OCI-LY3 (cell line): Measurements from ENCODE around the gene RBM41.
"Not testable (repeated sequence)": the region's sequence is repeated elsewhere in the genome, so short reads cannot be mapped to it uniquely, and the experiment has no call there.

ENCODE experiments used
- H2AFZ ChIP-seq: fragments of 200-600, 300-600 bp; shearing (Covaris generic); 2 replicates; pipeline ENCODE4 v1.6.0; 2014; ENCODE audit warnings: antibody characterized with exemption, low read depth, low read length
- H3K27ac ChIP-seq: fragments of 200-600, 300-600 bp; sonication (generic); 2 replicates; pipeline ENCODE4 v1.5.1; 2014; ENCODE audit warnings: mild to moderate bottlenecking, low read length, moderate library complexity, mixed read lengths
- H3K27me3 ChIP-seq: fragments of 200-600, 300-600 bp; sonication (generic); 2 replicates; pipeline ENCODE4 v1.6.1; 2014; ENCODE audit warnings: low read depth, low read length, mixed read lengths
- H3K36me3 ChIP-seq: fragments of 200-600, 300-600 bp; sonication (generic); replicated peaks from 2 replicates; pipeline ENCODE3; 2014; ENCODE audit warnings: low read depth, low read length, mixed read lengths
- H3K4me1 ChIP-seq: fragments of 300-600, 200-600 bp; sonication (generic); 2 replicates; pipeline ENCODE4 v1.6.1; 2014; ENCODE audit warnings: low read length, mixed read lengths
- H3K4me2 ChIP-seq: fragments of 200-600, 300-600 bp; sonication (generic); 2 replicates; pipeline ENCODE4 v1.6.1; 2014; ENCODE audit warnings: low read length, mixed read lengths
- H3K4me3 ChIP-seq: fragments of 300-600, 200-600 bp; sonication (generic); 2 replicates; pipeline ENCODE4 v1.5.1; 2014; ENCODE audit warnings: antibody characterized with exemption, mild to moderate bottlenecking, low read length, moderate library complexity
- H3K79me2 ChIP-seq: fragments of 300-600, 200-600 bp; shearing (Covaris generic); 2 replicates; pipeline ENCODE4 v1.6.1; 2014; ENCODE audit warnings: mild to moderate bottlenecking, low read length, mixed read lengths
- H3K9ac ChIP-seq: fragments of 300-600, 200-600 bp; shearing (Covaris generic); 2 replicates; pipeline ENCODE4 v1.6.0; 2014; ENCODE audit warnings: mild to moderate bottlenecking, low read length, moderate library complexity
- H3K9me3 ChIP-seq: fragments of 200-600, 300-600 bp; shearing (Covaris generic); 2 replicates; pipeline ENCODE4 v1.6.1; 2014; ENCODE audit warnings: low read length, mixed read lengths; ENCODE audit not compliant: insufficient read depth
- H4K20me1 ChIP-seq: fragments of 200-600, 300-600 bp; sonication (generic); 2 replicates; pipeline ENCODE4 v1.6.1; 2016; ENCODE audit warnings: low read length, mixed read lengths; ENCODE audit not compliant: insufficient read depth
- CTCF ChIP-seq: fragments of 200-600, 300-600 bp; sonication (generic); IDR thresholded peaks from 2 replicates; pipeline ENCODE4 v1.5.1; 2014; ENCODE audit warnings: antibody characterized with exemption, low read length, low read depth
- EZH2phosphoT487 ChIP-seq: fragments of 200-600 bp; shearing (Covaris generic); IDR thresholded peaks from 2 replicates; pipeline ENCODE4 v1.6.1; 2018; ENCODE audit warnings: antibody characterized with exemption, mixed run types, low read depth

RBM41 gene

DNA sequence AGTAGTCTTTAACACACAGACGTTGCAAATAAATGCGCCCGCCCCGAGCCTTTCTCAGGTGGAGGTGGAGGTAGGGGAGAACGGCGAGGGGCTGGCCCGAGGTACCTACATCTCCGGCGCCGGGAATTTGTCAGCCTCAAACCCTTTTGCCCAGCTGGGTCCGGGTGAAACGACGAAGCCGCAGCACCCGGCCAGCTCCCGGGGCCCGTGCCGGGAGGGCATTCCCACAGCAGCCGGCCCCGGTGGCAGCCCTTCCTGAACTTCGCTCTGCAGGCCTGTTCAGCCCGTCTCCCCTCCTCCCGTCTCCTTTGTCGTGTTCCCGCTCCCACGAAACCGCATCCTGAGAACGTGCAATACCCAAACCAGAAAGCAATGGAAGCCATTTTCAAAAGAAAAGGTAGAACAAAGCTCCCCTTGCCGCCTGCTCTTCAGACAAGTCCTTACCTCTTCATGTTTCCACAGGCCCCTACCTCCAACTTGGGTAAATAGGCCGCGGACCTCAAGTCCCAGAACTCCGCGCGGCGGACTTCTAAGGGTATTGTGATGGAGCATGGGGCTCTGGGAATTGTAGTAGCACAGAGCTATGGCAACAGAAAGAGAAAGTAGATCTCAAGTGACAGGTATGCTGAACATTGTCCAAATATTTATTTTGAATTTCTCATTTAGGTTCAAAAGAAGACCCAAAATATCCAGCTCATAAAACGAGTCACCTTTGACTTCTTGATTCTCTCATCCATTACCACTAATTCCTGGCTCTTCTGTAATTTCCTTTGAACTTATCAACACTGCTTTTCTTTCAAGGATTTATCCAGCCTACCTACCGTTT, at the start of gene RBM41:
TSS of gene RBM41 (minus strand) at position 501 of the 826 bp plus-strand sequence. CDS start at position 452, 49 bp downstream.
- Histone ChIP-seq H3K36me3 (peaks cover 25% of the 10 kb centered on the region), H3K4me1 (peaks cover 11% of the 10 kb centered on the region), H4K20me1 (no peaks in the 10 kb centered on the region), H3K9ac (peak within 1 kb of the TSS; percentile 75), H3K27me3 (no peaks in the 10 kb centered on the region), H3K9me3 (no peaks in the 10 kb centered on the region), H3K4me2 (peak within 1 kb of the TSS; percentile 93), H2AFZ (peak within 1 kb of the TSS; percentile 95), H3K79me2 (peaks cover 20% of the 10 kb centered on the region), H3K4me3 (peak within 1 kb of the TSS; percentile 91), H3K27ac (peak within 1 kb of the TSS; percentile 35)
- TF ChIP-seq CTCF (no peak), EZH2phosphoT487 (no peak)

- Histone ChIP-seq H3K27me3 (no peaks in the 10 kb centered on the region), H2AFZ (no peak overlapping the region)
- TF ChIP-seq EZH2phosphoT487 (no peak), CTCF (no peak)
These were observed 49.6 kb upstream of the RBM41 start for GRCh38 chrX:107168257-107168656.

GRCh38 chrX:107167163-107167921, 48.7 kb upstream of the RBM41 start:
- H3K27me3 ChIP-seq: no peaks in the 10 kb centered on the region
- TF ChIP-seq EZH2phosphoT487 (no peak), CTCF (no peak)
- no peak overlapping the region for H3K27ac ChIP-seq

More at GRCh38 chrX:107168257-107168656, 49.6 kb upstream of the RBM41 start:
- no peaks in the 10 kb centered on the region for H4K20me1 ChIP-seq
- H3K36me3 ChIP-seq: no peaks in the 10 kb centered on the region
- H3K9ac ChIP-seq: no peak overlapping the region
- H3K79me2 ChIP-seq: no peaks in the 10 kb centered on the region
- no peaks in the 10 kb centered on the region for H3K9me3 ChIP-seq
- no peak overlapping the region for H3K27ac ChIP-seq
- no peak overlapping the region for H3K4me2 ChIP-seq
- H3K4me3 ChIP-seq: no peak overlapping the region
- no peaks in the 10 kb centered on the region for H3K4me1 ChIP-seq

GRCh38 chrX:107157618-107158017, 39.0 kb upstream of the RBM41 start:
- H4K20me1 ChIP-seq, H3K4me1 ChIP-seq, H3K9ac ChIP-seq, H3K36me3 ChIP-seq, H2AFZ ChIP-seq, H3K9me3 ChIP-seq, H3K27me3 ChIP-seq, H3K4me2 ChIP-seq, H3K79me2 ChIP-seq, H3K4me3 ChIP-seq, H3K27ac ChIP-seq: not testable (repeated sequence)

More at GRCh38 chrX:107167163-107167921, 48.7 kb upstream of the RBM41 start:
- Histone ChIP-seq H3K4me3 (no peak overlapping the region), H2AFZ (no peak overlapping the region), H3K9me3 (no peaks in the 10 kb centered on the region), H3K4me1 (no peaks in the 10 kb centered on the region), H3K9ac (no peak overlapping the region), H3K79me2 (no peaks in the 10 kb centered on the region), H3K36me3 (no peaks in the 10 kb centered on the region), H4K20me1 (no peaks in the 10 kb centered on the region), H3K4me2 (no peak overlapping the region)

- not testable (repeated sequence) for H3K36me3 ChIP-seq, H3K27ac ChIP-seq, H3K4me1 ChIP-seq, H3K9me3 ChIP-seq, H2AFZ ChIP-seq, H4K20me1 ChIP-seq, H3K79me2 ChIP-seq, H3K27me3 ChIP-seq, H3K9ac ChIP-seq
- Histone ChIP-seq H3K4me2 (peak overlapping the region; percentile 34), H3K4me3 (peak overlapping the region; percentile 49)
These were observed 37.2 kb upstream of the RBM41 start for GRCh38 chrX:107155621-107156430.
